ENCODE results near the gene FBXW11. TPM values are rescaled to one million over a fixed set of nuclear protein-coding genes. Genes with fewer than 3 reads are reported as not detected.

The FBXW11 gene
- total and polyA plus RNA-seq, 2 of the 13 experiments (the other 11 are each of a cell fraction or from before 2014, with no cell fraction given), result 31.7 to 53.6 TPM

DNA sequence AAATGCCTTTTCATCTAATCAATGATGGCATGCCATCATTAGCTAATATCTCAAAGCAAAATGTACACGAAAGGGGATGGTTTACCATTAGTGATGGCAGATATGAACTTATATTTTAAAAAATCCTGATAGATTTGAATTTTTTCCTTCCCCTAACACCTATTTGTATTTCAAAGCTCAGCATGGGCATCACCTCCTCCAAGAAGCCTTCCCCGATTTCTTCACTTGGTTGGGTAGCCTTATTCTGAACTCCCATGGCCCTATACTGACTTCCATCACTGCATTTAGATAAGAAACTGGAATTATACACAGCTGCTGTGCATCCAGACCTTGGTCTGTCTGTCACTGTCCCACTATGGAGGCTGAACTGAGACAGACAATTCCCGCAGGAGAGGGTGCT lies 49.6 kb upstream of the FBXW11 start (continued):
- TF ChIP-seq, protein P1, sequence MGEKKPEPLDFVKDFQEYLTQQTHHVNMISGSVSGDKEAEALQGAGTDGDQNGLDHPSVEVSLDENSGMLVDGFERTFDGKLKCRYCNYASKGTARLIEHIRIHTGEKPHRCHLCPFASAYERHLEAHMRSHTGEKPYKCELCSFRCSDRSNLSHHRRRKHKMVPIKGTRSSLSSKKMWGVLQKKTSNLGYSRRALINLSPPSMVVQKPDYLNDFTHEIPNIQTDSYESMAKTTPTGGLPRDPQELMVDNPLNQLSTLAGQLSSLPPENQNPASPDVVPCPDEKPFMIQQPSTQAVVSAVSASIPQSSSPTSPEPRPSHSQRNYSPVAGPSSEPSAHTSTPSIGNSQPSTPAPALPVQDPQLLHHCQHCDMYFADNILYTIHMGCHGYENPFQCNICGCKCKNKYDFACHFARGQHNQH (CRISPR knock-in tag; IDR thresholded peaks at IDR 0.05), result no peak
- no peak for TF ChIP-seq ZBTB3 (CRISPR knock-in tag; IDR thresholded peaks at IDR 0.05; ENCODE audit: borderline replicate concordance, low read depth)
- TF ChIP-seq CREB1 (IDR thresholded peaks at IDR 0.05), result no peak
- no peak for TF ChIP-seq CREB1 (CRISPR knock-in tag; IDR thresholded peaks at IDR 0.05)
- no peak for TF ChIP-seq ZNF713 (CRISPR knock-in tag; IDR thresholded peaks at IDR 0.05)
- TF ChIP-seq MED13 (CRISPR knock-in tag; IDR thresholded peaks at IDR 0.05), result no peak
- TF ChIP-seq, protein P2, sequence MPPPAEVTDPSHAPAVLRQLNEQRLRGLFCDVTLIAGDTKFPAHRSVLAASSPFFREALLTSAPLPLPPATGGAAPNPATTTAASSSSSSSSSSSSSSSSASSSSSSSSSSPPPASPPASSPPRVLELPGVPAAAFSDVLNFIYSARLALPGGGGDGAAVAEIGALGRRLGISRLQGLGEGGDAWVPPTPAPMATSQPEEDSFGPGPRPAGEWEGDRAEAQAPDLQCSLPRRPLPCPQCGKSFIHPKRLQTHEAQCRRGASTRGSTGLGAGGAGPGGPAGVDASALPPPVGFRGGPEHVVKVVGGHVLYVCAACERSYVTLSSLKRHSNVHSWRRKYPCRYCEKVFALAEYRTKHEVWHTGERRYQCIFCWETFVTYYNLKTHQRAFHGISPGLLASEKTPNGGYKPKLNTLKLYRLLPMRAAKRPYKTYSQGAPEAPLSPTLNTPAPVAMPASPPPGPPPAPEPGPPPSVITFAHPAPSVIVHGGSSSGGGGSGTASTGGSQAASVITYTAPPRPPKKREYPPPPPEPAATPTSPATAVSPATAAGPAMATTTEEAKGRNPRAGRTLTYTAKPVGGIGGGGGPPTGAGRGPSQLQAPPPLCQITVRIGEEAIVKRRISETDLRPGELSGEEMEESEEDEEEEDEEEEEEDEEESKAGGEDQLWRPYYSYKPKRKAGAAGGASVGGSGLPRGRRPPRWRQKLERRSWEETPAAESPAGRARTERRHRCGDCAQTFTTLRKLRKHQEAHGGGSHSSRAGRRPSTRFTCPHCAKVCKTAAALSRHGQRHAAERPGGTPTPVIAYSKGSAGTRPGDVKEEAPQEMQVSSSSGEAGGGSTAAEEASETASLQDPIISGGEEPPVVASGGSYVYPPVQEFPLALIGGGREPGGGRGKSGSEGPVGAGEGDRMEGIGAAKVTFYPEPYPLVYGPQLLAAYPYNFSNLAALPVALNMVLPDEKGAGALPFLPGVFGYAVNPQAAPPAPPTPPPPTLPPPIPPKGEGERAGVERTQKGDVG (CRISPR knock-in tag; IDR thresholded peaks at IDR 0.05; ENCODE audit: borderline replicate concordance), result no peak
- no peak for TF ChIP-seq MIER3 (CRISPR knock-in tag; IDR thresholded peaks at IDR 0.05; ENCODE audit: borderline replicate concordance)
- no peak for TF ChIP-seq CCDC6 (CRISPR knock-in tag; IDR thresholded peaks at IDR 0.05)

DNA sequence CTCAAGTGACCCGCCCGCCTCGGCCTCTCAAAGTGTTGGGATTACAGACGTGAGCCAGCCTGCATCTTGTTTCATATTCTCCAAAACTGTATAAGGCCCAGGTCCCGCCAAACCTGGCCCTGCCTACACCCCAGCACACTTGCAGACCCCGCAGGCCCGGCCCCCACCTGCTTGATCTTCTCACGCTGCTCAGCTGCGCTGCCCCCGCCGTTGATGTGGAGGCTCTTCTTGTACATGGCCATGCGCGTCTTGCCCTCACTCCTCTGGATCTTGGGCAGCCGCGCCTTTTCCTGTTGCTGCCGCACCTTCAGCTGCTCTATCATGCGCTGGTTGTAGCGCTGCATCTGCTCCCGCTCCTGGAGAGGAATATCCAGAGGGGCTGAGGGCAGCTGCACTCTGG lies 49.0 kb upstream of the FBXW11 start:
- Histone ChIP-seq H3K27me3 (ENCODE audit: control insufficient read depth in 1 of 2, insufficient read depth in 2 of 2, low read length in 2 of 2) (no peaks in the 10 kb centered on the region), H4K20me1 (ENCODE audit: insufficient read depth, low read length) (no peaks in the 10 kb centered on the region), H3K36me3 (replicated peaks in 1 of 2; ENCODE audit: control insufficient read depth in 1 of 2, insufficient read depth in 2 of 2, low read length in 2 of 2) (peaks cover 2 to 4% of the 10 kb centered on the region in 2 experiments; a peak in 3 of 5 replicates), H3K9me3 (ENCODE audit: low read length) (no peaks in the 10 kb centered on the region), H3K27ac (ENCODE audit: extremely low read length, insufficient read depth, low read length) (no peak overlapping the region), H3K9ac (ENCODE audit: insufficient read depth, low read depth, low read length) (no peak overlapping the region), H2AFZ (ENCODE audit: low read length) (no peak overlapping the region), H3K4me3 (replicated peaks in 1 of 3; ENCODE audit: insufficient read depth in 1 of 3, low read depth in 2 of 3, low read length in 3 of 3) (no peak overlapping the region), H3K4me2 (ENCODE audit: low read depth, low read length) (no peak overlapping the region), H3K79me2 (ENCODE audit: insufficient read depth, low read length) (no peaks in the 10 kb centered on the region), H3K4me1 (ENCODE audit: insufficient read depth, low read length) (no peaks in the 10 kb centered on the region)
- BruUV-seq (replicated peaks), result no TSS peak
- intact Hi-C loops (cut with micrococcal nuclease; ENCODE audit: unreplicated experiment), result no loop called here
- no peak for DNase-seq (ENCODE audit: low spot score)
- ChIA-PET CTCF (ENCODE audit: low intra/inter-chr PET ratio, low total read pairs) (no interaction called here), POLR2A (no interaction called here)
- FAIRE-seq, result no peak
- TF ChIP-seq ZNF441 (CRISPR knock-in tag; IDR thresholded peaks at IDR 0.05; ENCODE audit: borderline replicate concordance) (no peak), SOX13 (IDR thresholded peaks at IDR 0.05) (no peak), SOX13 (CRISPR knock-in tag; conservative IDR thresholded peaks at IDR 0.05 in 1 of 2, IDR thresholded peaks at IDR 0.05 in 1 of 2) (no peak), ZSCAN30 (CRISPR knock-in tag; IDR thresholded peaks at IDR 0.05) (no peak), CEBPB (IDR thresholded peaks at IDR 0.05; ENCODE audit: borderline replicate concordance, low read depth, low read length) (no peak), ZNF20 (CRISPR knock-in tag; IDR thresholded peaks at IDR 0.05) (no peak), DR1 (CRISPR knock-in tag; IDR thresholded peaks at IDR 0.05) (no peak), ZNF124 (CRISPR knock-in tag; IDR thresholded peaks at IDR 0.05) (no peak), SIN3B (IDR thresholded peaks at IDR 0.05; ENCODE audit: low read length) (no peak), HNRNPK (IDR thresholded peaks at IDR 0.05; ENCODE audit: low read depth, low read length, poor library complexity, severe bottlenecking) (no peak), ZBTB20 (CRISPR knock-in tag; IDR thresholded peaks at IDR 0.05; ENCODE audit: borderline replicate concordance, low read depth) (no peak), NPAS2 (CRISPR knock-in tag; IDR thresholded peaks at IDR 0.05; ENCODE audit: borderline replicate concordance) (no peak)
- no peak for ATAC-seq
- 94% methylated on average over 19 of the region's 19 CpGs for WGBS (ENCODE audit: low lambda C conversion rate)
- in situ Hi-C loops (cut with HindIII; ENCODE audit: extremely low pct_ligation_motif_present, low pct_unique_long_range_greater_than_20kb), result no loop called here

All from HepG2 (cell line).